HG03342 (cell line): ENCODE measurements around the gene METAP2.
A peak's percentile ranks its signal among the peaks of the same experiment; 100 is the strongest.
"Not testable (repeated sequence)": the region's sequence is repeated elsewhere in the genome, so short reads cannot be mapped to it uniquely, and the experiment has no call there.

ENCODE experiments used
- ATAC-seq: cut with Tn5 transposase; IDR thresholded peaks from one replicate; pipeline ENCODE4 v1.9.1; 2021; ENCODE audit warnings: mild to moderate bottlenecking, moderate library complexity; ENCODE audit not compliant: unreplicated experiment

Gene METAP2

DNA sequence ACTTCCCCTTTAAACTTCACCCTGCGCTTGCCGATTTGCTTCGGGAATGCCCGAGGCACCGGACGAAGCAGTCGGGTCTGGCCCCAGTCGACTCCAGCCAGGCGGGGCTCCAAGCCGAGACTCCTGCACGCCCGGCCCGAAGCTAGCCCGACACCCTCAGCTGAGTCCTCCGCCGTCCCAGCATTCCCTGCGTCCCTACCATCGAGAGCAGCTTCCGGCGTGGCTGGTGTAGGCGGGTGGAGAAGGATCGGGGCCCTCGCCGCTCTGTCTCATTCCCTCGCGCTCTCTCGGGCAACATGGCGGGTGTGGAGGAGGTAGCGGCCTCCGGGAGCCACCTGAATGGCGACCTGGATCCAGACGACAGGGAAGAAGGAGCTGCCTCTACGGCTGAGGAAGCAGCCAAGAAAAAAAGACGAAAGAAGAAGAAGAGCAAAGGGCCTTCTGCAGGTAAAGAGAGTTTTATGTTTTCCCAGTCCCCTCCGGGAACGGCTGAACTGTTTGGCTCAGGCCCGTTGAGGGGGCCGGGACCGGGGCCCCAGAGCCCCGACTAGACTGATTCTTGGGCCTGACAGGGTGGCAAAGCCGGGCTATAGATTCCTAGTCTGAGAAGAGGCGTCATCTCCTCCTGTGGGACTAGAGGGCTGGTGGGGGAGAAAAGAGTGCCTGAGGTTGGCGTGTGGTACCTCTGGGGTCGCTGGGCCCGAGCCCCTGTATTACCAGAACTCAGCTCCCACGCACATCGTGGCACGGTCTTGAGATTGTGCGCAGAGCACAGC, at the start of gene METAP2:
Gene METAP2, plus strand, starts transcription at position 269 of the 776 bp plus-strand sequence. Its CDS starts 28 bp downstream, at position 297.
- peak; percentile 96 for ATAC-seq

DNA sequence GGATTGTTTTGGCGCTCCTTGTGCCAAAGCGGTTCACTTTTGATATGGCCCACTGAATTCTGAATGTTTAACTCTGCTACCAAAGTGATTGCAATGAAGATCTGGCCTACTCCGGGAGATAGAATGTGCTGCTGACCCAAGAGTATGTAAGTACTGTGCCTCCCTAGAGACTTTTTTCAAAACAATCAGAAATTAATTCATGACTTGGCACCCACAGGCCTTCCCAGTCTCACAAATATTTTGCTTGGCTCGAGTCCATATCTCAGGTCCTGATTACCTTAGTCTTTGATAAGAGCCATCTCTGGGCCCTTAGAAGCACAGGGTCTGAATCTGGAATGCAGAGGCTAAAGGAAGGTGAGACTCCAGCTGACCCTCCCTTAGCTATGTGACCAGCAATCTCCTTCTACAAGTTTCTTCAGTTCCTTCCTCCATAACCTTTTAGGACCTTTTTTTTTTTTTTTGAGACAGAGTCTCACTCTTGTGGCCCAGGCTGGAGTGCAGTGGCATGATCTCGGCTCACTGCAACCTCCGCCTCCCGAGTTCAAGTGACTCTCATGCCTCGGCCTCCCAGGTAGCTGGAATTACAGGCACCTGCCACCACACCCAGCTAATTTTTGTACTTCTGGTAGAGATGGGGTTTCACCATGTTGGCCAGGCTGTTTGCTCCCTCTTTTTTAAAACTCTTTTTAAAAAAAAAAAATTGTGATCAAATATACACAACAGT, 49.5 kb upstream of the METAP2 start:
- no peak for ATAC-seq

DNA sequence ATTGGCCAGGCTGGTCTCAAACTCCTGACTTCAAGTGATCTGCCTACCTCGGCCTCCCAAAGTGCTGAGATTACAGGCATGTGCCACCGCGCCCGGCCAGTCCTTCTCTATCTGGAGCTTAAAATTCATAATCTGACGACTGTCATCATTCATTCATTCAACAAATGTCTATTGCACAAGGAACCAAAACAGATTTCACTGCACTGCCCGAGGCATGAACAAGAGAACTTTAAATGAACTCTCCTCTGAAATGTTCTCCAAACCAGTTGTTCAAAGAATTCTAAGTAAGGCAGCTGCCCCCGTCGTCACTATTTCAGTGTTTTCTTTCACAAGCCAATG, 44.8 kb upstream of the METAP2 start:
- no peak for ATAC-seq

DNA sequence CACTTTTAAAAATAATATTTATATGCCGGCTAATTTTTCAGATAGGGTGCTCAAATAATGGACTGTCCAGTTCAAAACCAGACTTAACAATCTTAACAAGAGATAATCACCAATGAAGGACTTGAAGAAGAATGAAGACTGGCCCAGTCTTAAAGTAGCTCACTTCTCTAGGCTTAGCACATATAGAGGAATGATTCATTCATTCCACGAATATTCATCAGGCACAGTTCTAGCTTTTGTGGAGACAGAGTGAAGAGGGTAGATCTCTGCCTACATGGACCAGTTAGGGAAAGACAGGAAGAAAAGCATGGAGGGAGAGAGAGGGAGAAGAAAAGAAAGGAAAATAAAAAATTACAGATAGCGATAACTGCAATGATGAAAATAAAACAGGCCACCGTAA, 42.8 kb upstream of the METAP2 start:
- ATAC-seq: no peak

DNA sequence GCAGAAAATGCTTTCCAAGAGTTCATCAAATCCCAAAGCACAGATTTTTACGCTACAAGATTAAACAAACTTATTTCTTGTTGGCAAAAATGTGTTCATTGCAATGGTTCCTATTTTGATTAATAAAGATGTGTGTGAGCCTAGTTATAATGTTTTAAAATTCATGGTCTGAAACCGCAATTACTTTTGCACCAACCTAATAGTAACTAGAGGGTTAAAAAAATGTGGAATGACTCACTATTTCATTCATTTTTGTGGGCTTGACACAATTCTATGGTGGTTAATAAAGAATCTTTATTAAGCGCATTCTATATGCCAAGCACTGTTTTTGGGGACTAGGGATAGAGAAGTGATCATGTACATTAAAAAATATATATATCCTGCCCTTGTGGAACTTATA, 38.6 kb upstream of the METAP2 start:
- ATAC-seq: no peak

DNA sequence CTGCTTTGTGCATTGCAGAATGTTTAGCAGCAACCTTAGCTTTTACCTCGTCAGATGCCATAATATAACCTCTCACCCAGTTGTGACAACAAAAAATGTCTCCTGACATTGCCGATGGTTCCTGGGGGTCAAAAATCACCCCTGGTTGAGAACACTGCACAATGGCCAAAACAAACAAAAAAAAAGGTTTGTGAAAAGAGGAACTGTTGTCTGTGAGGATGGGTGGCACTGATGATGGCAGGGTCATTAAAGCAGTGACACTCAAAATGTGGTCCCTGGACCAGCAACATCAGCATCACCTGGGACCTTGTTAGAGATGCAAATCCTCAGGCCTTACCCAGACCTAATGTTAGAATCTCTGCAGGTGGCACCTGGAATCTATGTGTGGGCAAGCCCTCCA, 36.4 kb upstream of the METAP2 start:
- ATAC-seq: no peak

DNA sequence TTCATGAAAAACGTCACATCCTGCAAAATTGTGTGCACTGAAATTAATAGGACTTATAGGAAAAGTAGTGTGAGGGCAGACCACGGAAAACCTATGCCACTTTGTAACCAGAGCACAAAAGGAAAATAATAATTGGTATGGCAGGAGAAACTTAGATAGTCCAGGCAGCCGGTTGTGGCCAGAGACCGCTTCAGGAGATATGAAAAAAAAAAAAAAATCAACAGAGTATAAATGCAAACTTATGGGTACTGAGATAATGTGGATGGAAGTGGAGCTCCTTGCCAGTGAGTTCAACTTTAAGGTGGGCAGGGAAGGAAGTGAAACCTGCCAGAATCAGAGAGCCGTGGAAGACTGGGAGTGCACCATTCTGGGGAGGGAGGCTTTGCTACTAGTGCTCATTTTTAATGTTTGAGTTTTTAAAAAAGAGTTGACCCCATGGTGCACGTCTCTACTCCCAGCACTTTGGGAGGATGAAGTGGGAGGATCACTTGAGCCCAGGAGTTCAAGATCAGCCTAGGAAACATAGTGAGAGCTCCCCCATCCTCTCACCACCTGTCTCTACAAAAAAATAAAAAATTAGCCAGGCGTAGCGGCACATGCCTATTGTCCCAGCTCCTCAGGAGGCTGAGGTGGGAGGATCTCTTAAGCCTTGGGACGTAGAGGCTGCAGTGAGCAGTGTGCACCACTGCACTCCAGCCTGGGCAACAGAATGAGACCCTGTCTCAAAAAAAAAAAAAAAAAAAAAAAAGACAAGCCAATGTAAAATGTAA, 34.3 kb upstream of the METAP2 start:
- ATAC-seq: no peak

DNA sequence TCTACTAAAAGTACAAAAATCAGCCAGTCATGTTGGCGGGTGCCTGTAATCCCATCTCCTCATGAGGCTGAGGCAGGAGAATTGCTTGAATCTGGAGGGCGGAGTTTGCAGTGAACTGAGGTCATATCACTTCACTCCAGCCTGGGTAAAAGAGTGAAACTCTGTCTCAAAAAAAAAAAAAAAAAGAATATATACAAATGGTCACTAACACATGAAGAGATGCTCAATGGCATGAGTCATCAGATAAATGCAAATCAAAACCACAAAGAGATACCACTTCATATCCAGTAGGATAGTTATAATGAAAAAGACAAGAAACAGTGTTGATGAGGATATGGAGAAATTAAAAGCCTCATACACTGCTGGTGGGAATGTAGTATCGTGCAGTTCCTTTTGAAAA, 33.6 kb upstream of the METAP2 start:
- ATAC-seq: no peak

DNA sequence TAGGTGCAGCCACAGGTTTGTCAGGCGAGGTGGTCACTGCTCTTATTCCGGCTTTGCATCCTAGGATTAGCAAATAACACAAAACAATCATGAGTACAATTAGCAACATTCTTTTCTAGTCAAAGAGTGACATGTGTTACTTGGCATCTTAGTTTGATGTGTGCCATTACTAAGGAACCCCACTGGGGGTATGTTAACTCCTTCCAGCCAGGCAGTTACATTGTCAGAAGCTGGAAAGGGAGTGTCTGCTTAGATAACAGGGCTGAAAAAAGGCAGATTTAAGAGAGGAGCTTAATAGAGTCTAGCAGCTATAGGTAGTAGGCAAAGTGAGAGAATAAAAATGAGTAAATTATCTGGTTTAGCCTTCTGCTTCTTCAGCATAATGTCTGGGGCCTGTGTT, 30.5 kb upstream of the METAP2 start:
- no peak for ATAC-seq

DNA sequence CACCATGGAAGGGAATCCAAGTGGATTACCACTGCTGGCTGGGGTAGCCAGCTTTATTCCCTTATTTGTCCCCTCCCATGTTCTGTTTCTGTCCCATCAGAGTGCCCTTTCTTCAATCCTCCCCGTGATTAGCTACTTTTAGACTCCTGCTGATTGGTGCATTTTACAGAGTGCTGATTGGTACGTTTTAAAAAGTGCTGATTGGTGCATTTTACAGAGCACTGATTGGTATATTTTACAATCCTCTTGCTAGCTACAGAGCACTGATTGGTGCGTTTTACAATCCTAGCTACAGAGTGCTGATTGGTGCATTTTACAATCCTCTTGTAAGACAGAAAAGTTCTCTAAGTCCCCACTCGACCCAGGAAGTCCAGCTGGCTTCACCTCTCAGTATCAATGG, 28.9 kb upstream of the METAP2 start:
- not testable (repeated sequence) for ATAC-seq

DNA sequence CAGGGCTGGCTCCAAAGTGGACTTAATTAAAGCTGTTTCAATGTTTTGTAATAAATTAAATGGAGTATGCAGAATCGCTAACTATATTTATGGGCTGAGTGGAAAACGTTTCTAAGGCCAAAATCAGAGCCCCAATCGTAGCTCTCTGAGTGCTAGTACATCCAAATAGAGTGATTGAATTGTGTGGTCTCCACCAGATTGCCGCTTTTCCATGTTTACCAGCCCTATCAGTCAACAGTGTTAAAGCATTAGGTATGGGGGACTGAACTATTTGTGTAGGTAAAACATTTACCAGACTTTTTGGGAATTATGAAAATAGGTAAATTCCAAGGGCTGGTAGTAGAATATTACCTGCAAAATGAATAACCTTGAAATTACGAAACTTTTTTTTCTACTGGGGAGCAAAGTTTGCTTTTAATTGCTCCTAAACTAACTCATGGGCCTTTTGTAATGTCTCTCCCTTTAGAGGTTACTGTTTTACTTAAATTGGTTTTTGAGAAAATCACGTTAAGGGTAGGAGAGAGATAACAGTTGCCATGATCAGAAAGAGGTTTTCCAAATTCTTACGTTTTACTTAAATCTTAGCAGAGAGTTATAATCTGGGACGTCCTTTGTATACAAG, 28.0 kb upstream of the METAP2 start:
- no peak for ATAC-seq

DNA sequence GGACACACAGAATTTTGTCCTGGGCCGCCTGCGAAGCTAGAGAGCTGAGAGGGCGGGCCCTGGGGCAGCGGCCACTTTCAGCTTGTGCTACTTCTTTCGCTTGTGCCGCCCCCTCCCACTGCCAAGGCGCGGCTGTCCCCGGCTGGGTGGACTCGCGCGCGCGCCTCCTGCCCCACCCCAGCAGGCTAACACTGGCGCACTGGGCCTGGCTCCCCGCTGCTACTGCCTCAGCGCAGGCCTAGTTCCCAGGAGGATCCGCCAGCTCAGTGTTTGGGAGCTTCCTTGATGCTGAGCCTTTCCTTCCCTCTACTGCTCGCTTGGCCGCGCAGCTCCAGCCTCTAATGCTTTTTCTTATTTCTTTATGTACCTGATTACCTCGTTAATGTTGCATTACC, 27.4 kb upstream of the METAP2 start:
- ATAC-seq: no peak

DNA sequence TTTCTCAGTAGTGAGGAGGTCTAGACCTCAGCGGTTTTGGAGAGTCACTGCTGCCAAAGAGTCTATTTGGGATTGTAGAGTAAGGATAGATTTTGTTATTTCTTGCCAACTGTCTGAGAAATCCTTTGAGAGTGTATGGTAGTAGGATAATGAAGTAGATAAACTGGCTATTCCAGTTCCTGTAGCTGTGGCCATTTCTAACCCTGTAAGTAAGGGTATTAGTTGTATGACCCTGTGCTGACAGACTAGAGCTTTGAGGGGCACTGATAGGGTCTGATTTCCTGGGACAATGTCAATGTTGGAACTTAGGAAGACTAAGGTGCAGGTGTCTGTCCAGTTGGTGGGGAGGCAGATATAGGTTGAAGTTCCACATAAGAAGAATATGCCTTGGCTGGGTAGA, 24.3 kb upstream of the METAP2 start:
- not testable (repeated sequence) for ATAC-seq

DNA sequence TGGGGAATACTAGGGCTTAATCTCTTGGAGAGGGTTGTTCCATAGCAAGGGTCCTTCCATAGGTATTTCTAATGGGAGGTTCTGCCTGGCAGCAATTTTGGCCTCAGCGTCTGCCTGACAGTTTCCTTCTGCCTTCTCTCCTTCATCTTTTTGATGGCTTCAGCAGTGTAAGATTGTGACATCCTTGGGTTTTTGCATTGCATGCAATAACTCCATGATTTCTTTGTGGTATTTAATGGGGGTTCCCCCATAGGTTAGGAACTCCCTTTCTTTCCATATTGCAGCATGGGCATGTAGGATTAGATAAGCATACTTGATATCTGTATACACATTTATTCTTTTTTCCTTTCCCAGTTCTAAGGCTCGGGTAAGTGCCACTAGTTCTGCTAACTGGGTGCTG, 21.5 kb upstream of the METAP2 start:
- not testable (repeated sequence) for ATAC-seq

DNA sequence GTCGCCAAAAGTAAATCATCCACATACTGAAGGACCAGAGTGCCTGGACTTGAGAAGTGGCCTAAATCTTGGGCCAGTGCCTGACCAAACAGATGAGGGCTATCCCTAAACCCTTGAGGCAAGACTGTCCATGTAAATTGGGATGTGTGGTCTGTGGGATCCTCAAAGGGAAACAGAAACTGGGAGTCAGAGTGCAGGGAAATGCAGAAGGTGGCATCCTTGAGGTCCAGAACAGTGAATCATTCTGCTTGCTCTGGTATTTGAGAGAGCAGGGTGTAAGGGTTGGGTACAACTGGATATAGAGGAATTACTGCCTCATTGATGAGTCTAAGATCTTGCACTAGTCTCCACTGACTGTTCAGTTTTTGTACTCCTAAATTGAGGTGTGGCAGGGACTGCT, 20.1 kb upstream of the METAP2 start:
- not testable (repeated sequence) for ATAC-seq

DNA sequence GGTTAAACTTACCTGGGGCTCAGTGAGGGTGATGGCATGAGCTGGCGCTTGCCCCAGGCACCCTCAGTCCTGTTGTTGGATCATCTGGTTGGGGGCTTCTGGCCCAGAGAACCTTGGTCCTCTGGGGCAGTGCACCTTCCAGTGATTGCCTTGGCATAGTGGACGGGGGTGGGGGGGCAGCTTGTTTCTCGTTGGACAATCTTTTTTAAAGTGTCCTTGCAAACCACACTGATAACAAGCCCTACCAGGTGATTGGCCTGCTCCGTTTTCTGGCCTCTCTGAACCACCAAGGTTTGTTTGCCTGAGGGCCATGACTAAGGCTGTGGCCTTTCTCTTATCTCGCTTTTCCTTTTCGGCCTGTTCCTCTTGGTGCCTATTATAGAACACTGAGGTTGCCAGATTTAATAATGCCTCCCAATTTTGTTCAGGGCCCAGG, 19.2 kb upstream of the METAP2 start:
- not testable (repeated sequence) for ATAC-seq

DNA sequence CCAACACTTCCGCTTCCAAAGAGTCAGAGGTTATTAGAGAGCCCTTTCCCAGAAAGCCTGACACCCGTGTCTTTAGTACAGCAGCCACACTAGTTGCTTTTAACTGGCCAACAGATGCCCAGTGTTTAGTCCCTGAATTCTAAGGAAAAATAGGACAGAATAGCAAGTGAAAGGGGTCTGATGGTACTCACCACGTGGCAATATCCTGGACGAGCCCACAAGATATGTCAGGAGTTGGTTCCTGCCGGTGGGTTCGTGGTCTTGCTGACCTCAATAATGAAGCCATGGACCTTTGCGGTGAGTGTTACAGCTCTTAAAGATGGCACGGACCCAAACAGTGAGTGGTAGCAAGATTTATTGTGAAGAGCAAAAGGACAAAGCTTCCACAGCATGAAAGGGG, 16.3 kb upstream of the METAP2 start:
- ATAC-seq: not testable (repeated sequence)

DNA sequence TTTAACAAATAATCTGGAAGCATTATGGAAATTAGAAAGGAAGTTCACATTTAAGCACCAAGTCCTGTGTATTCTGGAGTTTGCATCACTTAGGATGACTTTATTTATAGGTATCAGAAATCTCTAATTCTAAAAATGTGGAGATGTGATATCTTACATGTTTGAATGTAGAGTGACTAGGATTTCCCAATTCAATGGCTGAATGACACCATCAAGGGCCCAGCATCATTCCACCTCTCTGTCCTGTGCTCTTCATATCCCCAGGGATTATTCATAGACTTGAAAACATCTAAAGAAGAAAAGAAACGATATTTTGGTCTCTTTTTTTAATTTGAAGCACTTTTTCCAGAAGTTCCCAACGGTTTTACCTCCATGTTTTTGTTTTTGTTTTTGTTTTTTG, 15.2 kb upstream of the METAP2 start:
- ATAC-seq: no peak

DNA sequence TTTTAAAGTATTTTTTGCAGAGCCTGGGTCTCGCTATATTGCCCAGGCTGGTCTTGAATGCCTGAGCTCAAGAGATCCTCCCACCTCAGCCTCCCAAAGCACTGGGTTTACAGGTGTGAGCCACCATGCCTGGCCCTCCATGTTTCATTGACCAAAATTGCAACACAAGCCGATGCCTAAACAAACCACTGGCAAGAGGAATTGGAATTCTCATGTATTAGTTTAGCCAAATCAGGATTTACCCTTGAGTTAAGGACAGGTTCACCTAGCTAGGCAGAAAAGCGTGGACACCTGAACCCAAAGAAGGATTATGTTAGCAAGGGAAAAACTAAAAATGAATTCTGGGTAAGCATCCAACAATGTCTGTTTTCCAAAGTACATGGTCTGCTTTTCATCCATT, 14.6 kb upstream of the METAP2 start:
- ATAC-seq: no peak

DNA sequence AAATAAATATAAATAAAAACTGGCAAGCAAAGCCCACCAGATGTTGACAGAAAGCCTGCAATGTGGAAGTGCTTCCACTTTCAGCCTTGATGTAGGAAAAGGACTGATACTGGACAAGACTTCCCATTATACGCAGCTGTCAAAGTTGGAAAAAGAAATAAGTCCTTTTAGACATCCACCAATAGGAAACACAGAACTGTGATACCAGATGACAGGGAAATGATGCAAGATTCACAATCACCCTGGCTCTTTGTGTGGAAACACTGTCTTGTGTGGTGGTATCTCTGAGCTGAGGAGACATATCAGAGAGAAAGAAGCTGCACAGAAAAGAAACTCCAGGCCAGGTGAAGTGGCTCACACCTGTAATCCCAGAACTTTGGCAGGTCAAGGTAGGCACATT, 13.8 kb upstream of the METAP2 start:
- ATAC-seq: no peak

DNA sequence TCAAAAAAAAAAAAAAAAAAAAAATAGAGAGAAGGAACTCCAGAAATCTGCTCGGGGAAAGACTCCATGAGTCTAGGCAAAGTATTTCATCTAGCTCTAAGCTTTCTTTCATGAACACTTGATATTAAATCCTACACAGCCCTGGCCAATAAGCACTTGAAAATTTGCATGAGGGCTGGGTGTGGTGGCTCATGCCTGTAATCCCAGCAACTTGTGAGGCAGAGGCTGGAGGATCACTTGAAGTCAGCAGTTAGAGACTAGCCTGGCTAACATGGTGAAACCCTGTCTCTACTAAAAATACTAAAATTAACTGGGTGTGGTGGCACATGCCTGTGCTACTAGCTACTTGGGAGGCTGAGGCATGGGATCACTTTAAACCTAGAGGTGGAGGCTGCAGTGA, 13.1 kb upstream of the METAP2 start:
- no peak for ATAC-seq
